NCI-H524 treated with DMSO at 0.1 percent for 48 hours (cell line): ENCODE data around the gene COX20.
"Not testable (repeated sequence)": the region's sequence is repeated elsewhere in the genome, so short reads cannot be mapped to it uniquely, and the experiment has no call there.

Experiments
- DNase-seq: peaks from one replicate; lab custom pipeline; 2025; lab: John Stamatoyannopoulos, UW

Gene COX20

GRCh38 chr1:244822878-244823277 is 12.6 kb upstream of the COX20 start:
- DNase-seq: no peak

GRCh38 chr1:244826712-244827111 is 8.7 kb upstream of the COX20 start:
- DNase-seq: no peak

GRCh38 chr1:244830639-244831038 is 4.8 kb upstream of the COX20 start:
- no peak for DNase-seq

- not testable (repeated sequence) for DNase-seq
Observed at GRCh38 chr1:244833260-244833659, 2.2 kb upstream of the COX20 start.

- DNase-seq: peak; percentile 39
Observed at GRCh38 chr1:244833734-244834542, 1.5 kb upstream of the COX20 start.

- DNase-seq: peak; percentile 77
Observed at GRCh38 chr1:244834543-244835275, 749 bp upstream of the COX20 start.

GRCh38 chr1:244836135-244836521 is 670 bp downstream of the COX20 start:
- DNase-seq: no peak

GRCh38 chr1:244836584-244836983 is 1.1 kb downstream of the COX20 start:
- no peak for DNase-seq

- DNase-seq: no peak
Observed at GRCh38 chr1:244837597-244838258, 2.3 kb downstream of the COX20 start.

GRCh38 chr1:244839656-244840055 is 4.2 kb downstream of the COX20 start:
- no peak for DNase-seq

GRCh38 chr1:244840219-244840794 is 4.8 kb downstream of the COX20 start:
- no peak for DNase-seq

- no peak for DNase-seq
Observed at GRCh38 chr1:244841273-244841927, 5.9 kb downstream of the COX20 start.

- DNase-seq: no peak
Observed at GRCh38 chr1:244843148-244843978, 7.9 kb downstream of the COX20 start.

- no peak for DNase-seq
Observed at GRCh38 chr1:244844155-244845121, 9.0 kb downstream of the COX20 start.

GRCh38 chr1:244846653-244847052 is 11.2 kb downstream of the COX20 start:
- DNase-seq: no peak

GRCh38 chr1:244849189-244849866 is 13.9 kb downstream of the COX20 start:
- no peak for DNase-seq

- no peak for DNase-seq
Observed at GRCh38 chr1:244850099-244850852, 14.8 kb downstream of the COX20 start.

- no peak for DNase-seq
Observed at GRCh38 chr1:244850896-244851295, 15.4 kb downstream of the COX20 start.
